SU-DHL-6 (cell line): ENCODE results near the gene SEBOX.

Experiments used
- H2AFZ ChIP-seq: fragments of 200-600 bp; sonication (generic); 2 replicates; pipeline ENCODE4 v1.6.1; 2014; ENCODE audit warnings: low read depth, mild to moderate bottlenecking, moderate library complexity, mixed read lengths, antibody characterized with exemption, low read length; ENCODE audit not compliant: severe bottlenecking
- H3F3A ChIP-seq: fragments of 200-600 bp; shearing (Covaris generic); 2 replicates; pipeline ENCODE4 v1.6.0; 2016; ENCODE audit warnings: antibody characterized with exemption, mild to moderate bottlenecking; ENCODE audit not compliant: insufficient read depth
- H3K27ac ChIP-seq: fragments of 200-600 bp; sonication (generic); 2 replicates; pipeline ENCODE4 v1.5.1; 2016; ENCODE audit warnings: low read depth, mild to moderate bottlenecking, low read length, moderate library complexity, mixed read lengths
- H3K27me3 ChIP-seq: fragments of 200-600 bp; sonication (generic), shearing (Covaris generic); 2 replicates; pipeline ENCODE4 v1.6.0; 2014; ENCODE audit warnings: mild to moderate bottlenecking, low read length
- H3K36me3 ChIP-seq: fragments of 200-600 bp; sonication (generic); 2 replicates; pipeline ENCODE4 v1.6.1; 2014; ENCODE audit warnings: mild to moderate bottlenecking, low read length, mixed read lengths
- H3K4me2 ChIP-seq: fragments of 300-600, 200-600 bp; shearing (Covaris generic), sonication (generic); 2 replicates; pipeline ENCODE4 v1.6.0; 2014; ENCODE audit warnings: low read length, low read depth, mild to moderate bottlenecking; ENCODE audit not compliant: poor library complexity, severe bottlenecking
- H3K4me3 ChIP-seq: fragments of 200-600 bp; sonication (generic); 2 replicates; pipeline ENCODE4 v1.5.1; 2014; ENCODE audit warnings: antibody characterized with exemption, low read length, mild to moderate bottlenecking, mixed read lengths; ENCODE audit not compliant: insufficient read depth, poor library complexity, severe bottlenecking
- H3K79me2 ChIP-seq: fragments of 200-600 bp; sonication (generic); 2 replicates; pipeline ENCODE4 v1.6.1; 2014; ENCODE audit warnings: mild to moderate bottlenecking, low read length, moderate library complexity; ENCODE audit not compliant: insufficient read depth
- H3K9ac ChIP-seq: fragments of 200-600 bp; sonication (generic); 2 replicates; pipeline ENCODE4 v1.7.0; 2014; ENCODE audit warnings: mild to moderate bottlenecking, low read length
- H3K9me2 ChIP-seq: fragments of 200-600 bp; sonication (generic); replicated peaks from 2 replicates; pipeline ENCODE4 v1.6.1; 2014; ENCODE audit warnings: low read length; ENCODE audit not compliant: insufficient read depth
- H3K9me3 ChIP-seq: fragments of 200-600 bp; sonication (generic); 2 replicates; pipeline ENCODE4 v1.6.1; 2014; ENCODE audit warnings: low read length, mixed read lengths; ENCODE audit not compliant: insufficient read depth
- H4K20me1 ChIP-seq: fragments of 200-600 bp; sonication (generic); 2 replicates; pipeline ENCODE4 v1.6.1; 2014; ENCODE audit warnings: low read depth, mild to moderate bottlenecking, antibody characterized with exemption, low read length, moderate library complexity, mixed read lengths
- EZH2phosphoT487 ChIP-seq: fragments of 200-600 bp; sonication (generic), shearing (Covaris generic); conservative IDR thresholded peaks from 2 replicates; pipeline ENCODE4 v1.6.1; 2018; ENCODE audit warnings: mild to moderate bottlenecking, antibody characterized with exemption, low read length, moderate library complexity, mixed read lengths
- TF ChIP-seq, protein P1 (sequence below): fragments of 200-600 bp; sonication (generic); IDR thresholded peaks from one replicate; pipeline ENCODE4 v1.5.1; 2017; ENCODE audit warnings: antibody characterized with exemption, mild to moderate bottlenecking, low read length, moderate library complexity; ENCODE audit not compliant: insufficient read depth, poor library complexity, severe bottlenecking

The SEBOX gene

DNA sequence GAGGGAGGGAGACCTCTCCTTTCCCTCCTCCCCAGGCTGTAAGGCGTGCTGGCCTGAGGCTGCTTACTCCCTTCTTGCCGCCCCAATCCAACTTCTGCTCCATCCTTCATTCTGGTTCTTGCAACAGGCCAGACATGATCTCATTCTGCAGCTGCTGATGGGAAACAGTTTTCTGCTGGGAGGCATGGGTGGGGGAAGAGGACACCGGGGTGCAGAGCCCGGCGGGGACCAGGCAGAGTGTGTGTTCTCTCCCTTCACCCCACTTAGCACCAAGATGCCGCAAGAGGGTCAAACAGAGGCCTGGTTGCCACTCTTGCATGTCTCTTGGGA is 7.9 kb upstream of the SEBOX start:
- H3K27ac ChIP-seq = no peak overlapping the region
- no peak overlapping the region for H2AFZ ChIP-seq
- no peak overlapping the region for H3K9ac ChIP-seq
- no peaks in the 10 kb centered on the region for H3K36me3 ChIP-seq
- H3K4me3 ChIP-seq = no peak overlapping the region
- no peaks in the 10 kb centered on the region for H3K9me2 ChIP-seq
- H3K27me3 ChIP-seq = no peaks in the 10 kb centered on the region
- H3K79me2 ChIP-seq = no peaks in the 10 kb centered on the region
- no peaks in the 10 kb centered on the region for H3K9me3 ChIP-seq
- H4K20me1 ChIP-seq = no peaks in the 10 kb centered on the region
- TF ChIP-seq, protein P1, sequence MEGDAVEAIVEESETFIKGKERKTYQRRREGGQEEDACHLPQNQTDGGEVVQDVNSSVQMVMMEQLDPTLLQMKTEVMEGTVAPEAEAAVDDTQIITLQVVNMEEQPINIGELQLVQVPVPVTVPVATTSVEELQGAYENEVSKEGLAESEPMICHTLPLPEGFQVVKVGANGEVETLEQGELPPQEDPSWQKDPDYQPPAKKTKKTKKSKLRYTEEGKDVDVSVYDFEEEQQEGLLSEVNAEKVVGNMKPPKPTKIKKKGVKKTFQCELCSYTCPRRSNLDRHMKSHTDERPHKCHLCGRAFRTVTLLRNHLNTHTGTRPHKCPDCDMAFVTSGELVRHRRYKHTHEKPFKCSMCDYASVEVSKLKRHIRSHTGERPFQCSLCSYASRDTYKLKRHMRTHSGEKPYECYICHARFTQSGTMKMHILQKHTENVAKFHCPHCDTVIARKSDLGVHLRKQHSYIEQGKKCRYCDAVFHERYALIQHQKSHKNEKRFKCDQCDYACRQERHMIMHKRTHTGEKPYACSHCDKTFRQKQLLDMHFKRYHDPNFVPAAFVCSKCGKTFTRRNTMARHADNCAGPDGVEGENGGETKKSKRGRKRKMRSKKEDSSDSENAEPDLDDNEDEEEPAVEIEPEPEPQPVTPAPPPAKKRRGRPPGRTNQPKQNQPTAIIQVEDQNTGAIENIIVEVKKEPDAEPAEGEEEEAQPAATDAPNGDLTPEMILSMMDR = no peak
- no peak for TF ChIP-seq EZH2phosphoT487
- H3F3A ChIP-seq = peaks cover 14% of the 10 kb centered on the region
- H3K4me2 ChIP-seq = peak overlapping the region; percentile 100

DNA sequence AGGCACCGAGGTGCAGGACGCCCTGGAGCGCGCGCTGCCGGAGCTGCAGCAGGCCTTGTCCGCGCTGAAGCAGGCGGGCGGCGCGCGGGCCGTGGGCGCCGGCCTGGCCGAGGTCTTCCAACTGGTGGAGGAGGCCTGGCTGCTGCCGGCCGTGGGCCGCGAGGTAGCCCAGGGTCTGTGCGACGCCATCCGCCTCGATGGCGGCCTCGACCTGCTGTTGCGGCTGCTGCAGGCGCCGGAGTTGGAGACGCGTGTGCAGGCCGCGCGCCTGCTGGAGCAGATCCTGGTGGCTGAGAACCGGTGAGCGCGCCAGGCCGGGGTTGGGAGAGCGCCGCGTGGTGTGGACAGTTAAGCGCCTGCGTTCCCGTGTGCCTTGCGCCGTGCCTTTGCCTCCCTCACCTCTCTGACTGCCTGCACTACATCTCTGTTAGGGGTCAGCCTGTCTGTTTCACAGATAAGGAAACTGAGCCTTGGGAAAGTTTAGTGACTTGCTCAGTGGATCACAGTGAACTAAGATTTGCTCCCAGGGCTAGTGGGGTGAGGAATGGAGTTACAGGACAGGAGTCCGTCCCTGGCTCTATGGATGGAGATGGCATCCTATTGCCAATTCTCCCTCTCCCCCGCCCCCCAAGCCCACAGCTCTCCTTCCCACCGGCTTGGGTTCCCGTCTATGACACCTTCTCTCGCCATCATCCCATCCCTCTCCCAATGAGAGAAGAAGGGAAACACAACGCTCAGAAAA is 7.4 kb upstream of the SEBOX start:
- Histone ChIP-seq H3K27ac (no peak overlapping the region), H2AFZ (peak overlapping the region; percentile 99), H3K27me3 (no peaks in the 10 kb centered on the region), H3K9ac (peak overlapping the region; percentile 67), H3K36me3 (no peaks in the 10 kb centered on the region), H3F3A (peaks cover 14% of the 10 kb centered on the region), H3K4me2 (peak overlapping the region; percentile 100), H3K4me3 (peak overlapping the region; percentile 72), H4K20me1 (no peaks in the 10 kb centered on the region), H3K9me2 (no peaks in the 10 kb centered on the region), H3K9me3 (no peaks in the 10 kb centered on the region), H3K79me2 (no peaks in the 10 kb centered on the region)
- no peak for TF ChIP-seq EZH2phosphoT487
- TF ChIP-seq, protein P1 = no peak

DNA sequence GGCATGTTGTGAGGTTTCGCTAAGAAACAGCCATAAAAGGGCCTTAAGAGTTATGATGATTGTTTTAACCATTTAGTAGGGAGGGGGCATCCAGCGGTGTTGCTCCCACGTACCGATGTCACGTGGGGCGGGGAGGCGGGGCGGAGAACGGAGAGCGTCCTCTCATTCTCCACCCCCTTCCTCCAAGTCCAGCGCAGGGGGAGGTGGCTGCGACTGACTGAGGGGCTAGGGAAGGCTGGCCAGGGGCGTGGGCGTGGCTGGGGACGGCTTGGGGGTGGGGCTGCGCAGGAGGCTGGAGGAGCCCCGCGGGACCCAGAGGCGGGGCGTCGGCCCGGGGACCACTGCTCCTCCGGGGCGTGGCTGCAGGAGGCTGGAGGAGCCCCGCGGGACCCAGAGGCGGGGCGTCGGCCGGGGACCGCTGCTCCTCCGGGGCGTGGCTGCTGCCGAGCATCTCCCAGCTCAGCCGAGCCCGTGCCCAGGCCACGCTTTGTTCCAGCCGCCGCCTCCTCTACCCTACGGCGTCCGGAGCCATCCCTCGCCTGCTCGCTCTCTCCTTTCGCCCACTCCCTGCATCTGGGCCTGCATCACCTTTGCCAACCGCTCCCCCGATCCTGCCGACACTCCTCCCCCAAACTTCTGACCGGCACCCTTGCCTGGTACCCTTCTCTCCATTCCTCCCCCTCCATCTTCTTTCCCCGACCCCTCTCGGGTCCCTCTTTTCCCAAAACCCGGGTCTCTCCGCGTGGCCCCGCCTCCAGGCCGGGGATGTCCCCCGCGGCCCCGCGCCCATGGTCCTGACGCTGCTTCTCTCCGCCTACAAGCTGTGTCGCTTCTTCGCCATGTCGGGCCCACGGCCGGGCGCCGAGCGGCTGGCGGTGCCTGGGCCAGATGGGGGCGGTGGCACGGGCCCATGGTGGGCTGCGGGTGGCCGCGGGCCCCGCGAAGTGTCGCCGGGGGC is 6.5 kb upstream of the SEBOX start, which contains the start of gene SARM1:
SARM1 (plus strand) TSS at position 450 of the 958 bp plus-strand sequence; CDS start at position 789, 339 bp downstream.
- peak within 1 kb of the TSS; percentile 99 for H2AFZ ChIP-seq
- H3K36me3 ChIP-seq = no peaks in the 10 kb centered on the region
- TF ChIP-seq EZH2phosphoT487 = no peak
- TF ChIP-seq, protein P1 = no peak
- peak within 1 kb of the TSS; percentile 27 for H3K27ac ChIP-seq
- peaks cover 14% of the 10 kb centered on the region for H3F3A ChIP-seq
- no peaks in the 10 kb centered on the region for H3K27me3 ChIP-seq
- H3K4me2 ChIP-seq = peak within 1 kb of the TSS; percentile 100
- peak within 1 kb of the TSS; percentile 72 for H3K4me3 ChIP-seq
- no peaks in the 10 kb centered on the region for H4K20me1 ChIP-seq
- H3K79me2 ChIP-seq = no peaks in the 10 kb centered on the region
- H3K9me3 ChIP-seq = no peaks in the 10 kb centered on the region
- H3K9me2 ChIP-seq = no peaks in the 10 kb centered on the region
- H3K9ac ChIP-seq = peak within 1 kb of the TSS; percentile 67
